ENCODE measurements around the gene RABL6. TPM values are rescaled to one million over a fixed set of nuclear protein-coding genes. Genes with fewer than 3 reads are reported as not detected.
"Not testable (repeated sequence)": the region's sequence is repeated elsewhere in the genome, so short reads cannot be mapped to it uniquely, and the experiment has no call there.

Gene RABL6
- total RNA-seq, 2 experiments from 2014 or later = 101 to 106 TPM

- ChIA-PET POLR2A (interaction anchor here (1.0 kb wide), 1 partner anchor 44 kb away, joined by 3 read pairs; no protein-coding TSS in a partner anchor), CTCF (no interaction called here)
Observed at GRCh38 chr9:136858452-136858843, 50.7 kb downstream of the RABL6 start.

GRCh38 chr9:136858844-136859757, 51.4 kb downstream of the RABL6 start:
- ChIA-PET CTCF (interaction anchor here (1.0 kb wide), 1 partner anchor 19 kb away, joined by 4 read pairs; no protein-coding TSS in a partner anchor), POLR2A (interaction anchor here (0.6 to 1.4 kb wide), 3 partner anchors 12 to 134 kb away, joined by 3 to 4 read pairs (median 3); no protein-coding TSS in a partner anchor)

- ChIA-PET POLR2A (interaction anchor here (0.6 to 1.4 kb wide), 2 partner anchors 12 to 13 kb away, joined by 4 to 7 read pairs; no protein-coding TSS in a partner anchor), CTCF (interaction anchor here (1.0 to 1.5 kb wide), 3 partner anchors 10 to 22 kb away, joined by 3 to 5 read pairs (median 4); partner anchors contain the start of gene AJM1)
Observed at GRCh38 chr9:136860529-136860928, 52.8 kb downstream of the RABL6 start.

GRCh38 chr9:136860933-136861873, 53.5 kb downstream of the RABL6 start:
- CTCF ChIA-PET = interaction anchor here (1.0 to 1.5 kb wide), 3 partner anchors 11 to 21 kb away, joined by 3 to 5 read pairs (median 4); partner anchors contain the start of gene AJM1
- POLR2A ChIA-PET = interaction anchor here (0.5 to 1.4 kb wide), 3 partner anchors 13 to 83 kb away, joined by 4 to 6 read pairs (median 5); no protein-coding TSS in a partner anchor

- POLR2A ChIA-PET = interaction anchor here (0.5 to 1.3 kb wide), 2 partner anchors 14 to 82 kb away, joined by 5 to 6 read pairs; no protein-coding TSS in a partner anchor
- CTCF ChIA-PET = interaction anchor here (0.9 to 1.1 kb wide), 3 partner anchors 10 to 21 kb away, joined by 3 to 5 read pairs (median 4); partner anchors contain the start of gene AJM1
Observed at GRCh38 chr9:136861874-136862457, 54.2 kb downstream of the RABL6 start.

- ChIA-PET POLR2A (interaction anchor here (1.7 kb wide), 1 partner anchor 19 kb away, joined by 7 read pairs; no protein-coding TSS in a partner anchor), CTCF (interaction anchor here (0.9 to 1.0 kb wide), 2 partner anchors 9 to 19 kb away, joined by 3 to 4 read pairs; no protein-coding TSS in a partner anchor)
Observed at GRCh38 chr9:136862849-136863622, 55.3 kb downstream of the RABL6 start.

GRCh38 chr9:136863623-136864273, 56.0 kb downstream of the RABL6 start:
- ChIA-PET POLR2A (interaction anchor here (1.7 kb wide), 1 partner anchor 18 kb away, joined by 7 read pairs; no protein-coding TSS in a partner anchor), CTCF (interaction anchor here (0.7 kb wide), 1 partner anchor 327 kb away, joined by 3 read pairs; no protein-coding TSS in a partner anchor)

GRCh38 chr9:136865041-136865767, 57.5 kb downstream of the RABL6 start:
- CTCF ChIA-PET = no interaction called here
- POLR2A ChIA-PET = interaction anchor here (1.7 kb wide), 1 partner anchor 17 kb away, joined by 7 read pairs; no protein-coding TSS in a partner anchor

- CTCF ChIA-PET = no interaction called here
Observed at GRCh38 chr9:136865768-136866103, 58.0 kb downstream of the RABL6 start.

GRCh38 chr9:136866898-136867421, 59.2 kb downstream of the RABL6 start:
- POLR2A ChIA-PET = interaction anchor here (1.9 kb wide), 1 partner anchor 14 kb away, joined by 8 read pairs; no protein-coding TSS in a partner anchor
- CTCF ChIA-PET = not testable (repeated sequence)

More at GRCh38 chr9:136865768-136866103, 58.0 kb downstream of the RABL6 start:
- POLR2A ChIA-PET = interaction anchor here (0.6 to 1.9 kb wide), 3 partner anchors 15 to 45 kb away, joined by 3 to 8 read pairs (median 4); no protein-coding TSS in a partner anchor

- CTCF ChIA-PET = no interaction called here
- POLR2A ChIA-PET = interaction anchor here (1.9 kb wide), 1 partner anchor 14 kb away, joined by 8 read pairs; no protein-coding TSS in a partner anchor
Observed at GRCh38 chr9:136867480-136867879, 59.7 kb downstream of the RABL6 start.

- ChIA-PET CTCF (interaction anchor here (0.8 kb wide), 1 partner anchor 13 kb away, joined by 3 read pairs; no protein-coding TSS in a partner anchor), POLR2A (no interaction called here)
Observed at GRCh38 chr9:136867917-136868316, 60.2 kb downstream of the RABL6 start.

- ChIA-PET POLR2A (interaction anchor here (0.9 kb wide), 1 partner anchor 14 kb away, joined by 3 read pairs; no protein-coding TSS in a partner anchor), CTCF (interaction anchor here (0.8 kb wide), 1 partner anchor 13 kb away, joined by 3 read pairs; no protein-coding TSS in a partner anchor)
Observed at GRCh38 chr9:136868644-136869043, 60.9 kb downstream of the RABL6 start.

GRCh38 chr9:136869611-136870010, 61.9 kb downstream of the RABL6 start:
- POLR2A ChIA-PET = interaction anchor here (0.9 to 1.0 kb wide), 2 partner anchors 12 to 15 kb away, joined by 3 to 4 read pairs; no protein-coding TSS in a partner anchor
- CTCF ChIA-PET = not testable (repeated sequence)

- CTCF ChIA-PET = no interaction called here
- POLR2A ChIA-PET = no interaction called here
Observed at GRCh38 chr9:136875155-136875554, 67.4 kb downstream of the RABL6 start.

- POLR2A ChIA-PET = interaction anchor here (0.6 kb wide), 1 partner anchor 83 kb away, joined by 3 read pairs; no protein-coding TSS in a partner anchor
Observed at GRCh38 chr9:136876476-136876875, 68.7 kb downstream of the RABL6 start.

More at GRCh38 chr9:136876476-136876875, 68.7 kb downstream of the RABL6 start:
- CTCF ChIA-PET = no interaction called here
